Measurements from ENCODE around the gene GRIK1. TPM values are rescaled to one million over a fixed set of nuclear protein-coding genes. Genes with fewer than 3 reads are reported as not detected.

GRIK1 gene
- total RNA-seq, 1 experiment from 2014 or later = not detected

GRCh38 chr21:29851611-29852010 lies 88.2 kb downstream of the GRIK1 start:
- Histone ChIP-seq H2AFZ (no peak overlapping the region), H3K79me2 (ENCODE audit: low read depth) (no peaks in the 10 kb centered on the region), H3K9me2 (ENCODE audit: insufficient read depth) (no peaks in the 10 kb centered on the region), H3K27me3 (ENCODE audit: insufficient read depth, low read depth) (no peaks in the 10 kb centered on the region), H3K36me3 (ENCODE audit: low read depth) (no peaks in the 10 kb centered on the region), H3K4me1 (replicated peaks; ENCODE audit: insufficient read depth) (no peaks in the 10 kb centered on the region), H3K27ac (no peak overlapping the region), H3F3A (ENCODE audit: insufficient read depth, low read depth) (no peaks in the 10 kb centered on the region), H3K4me3 (no peak overlapping the region), H3K4me2 (no peak overlapping the region), H4K20me1 (ENCODE audit: insufficient read depth) (no peaks in the 10 kb centered on the region), H3K9me3 (ENCODE audit: insufficient read depth, low read depth) (no peaks in the 10 kb centered on the region)
- ChIA-PET CTCF (no interaction called here), POLR2A (ENCODE audit: unreplicated experiment) (no interaction called here)
- DNase-seq = no peak
- TF ChIP-seq EZH2 (IDR thresholded peaks at IDR 0.05; ENCODE audit: low read depth) (no peak), CTCF (conservative IDR thresholded peaks at IDR 0.05) (no peak)
- intact Hi-C loops (cut with micrococcal nuclease; ENCODE audit: unreplicated experiment) = no loop called here
- BruUV-seq (replicated peaks) = no TSS peak

GRCh38 chr21:29849735-29850176 lies 90.0 kb downstream of the GRIK1 start:
- Histone ChIP-seq H3K4me2 (no peak overlapping the region), H4K20me1 (ENCODE audit: insufficient read depth) (no peaks in the 10 kb centered on the region), H3K36me3 (ENCODE audit: low read depth) (no peaks in the 10 kb centered on the region), H3K9me3 (ENCODE audit: insufficient read depth, low read depth) (no peaks in the 10 kb centered on the region), H3K9me2 (ENCODE audit: insufficient read depth) (no peaks in the 10 kb centered on the region), H2AFZ (no peak overlapping the region), H3K27me3 (ENCODE audit: insufficient read depth, low read depth) (no peaks in the 10 kb centered on the region), H3K27ac (no peak overlapping the region), H3K4me3 (no peak overlapping the region), H3F3A (ENCODE audit: insufficient read depth, low read depth) (no peaks in the 10 kb centered on the region), H3K79me2 (ENCODE audit: low read depth) (no peaks in the 10 kb centered on the region), H3K4me1 (replicated peaks; ENCODE audit: insufficient read depth) (no peaks in the 10 kb centered on the region)
- DNase-seq = peak in 1 of 2 experiments; percentile 22
- BruUV-seq (replicated peaks) = no TSS peak
- ChIA-PET POLR2A (ENCODE audit: unreplicated experiment) (interaction anchor here (0.5 kb wide), 1 partner anchor 392 kb away, joined by 9 read pairs; no protein-coding TSS in a partner anchor), CTCF (interaction anchor here (0.8 kb wide), 1 partner anchor 47 kb away, joined by 3 read pairs; no protein-coding TSS in a partner anchor)
- peak; percentile 75 for TF ChIP-seq CTCF (conservative IDR thresholded peaks at IDR 0.05)
- no peak for TF ChIP-seq EZH2 (IDR thresholded peaks at IDR 0.05; ENCODE audit: low read depth)
- intact Hi-C loops (cut with micrococcal nuclease; ENCODE audit: unreplicated experiment) = loop anchor here (1.0 to 2.0 kb wide), 2 partner anchors 373 to 759 kb away; no protein-coding TSS in a partner anchor

- CTCF ChIA-PET = no interaction called here
These were observed 96.0 kb downstream of the GRIK1 start for GRCh38 chr21:29843804-29844203.

More at GRCh38 chr21:29843804-29844203, 96.0 kb downstream of the GRIK1 start:
- no peak for DNase-seq
- no TSS peak for BruUV-seq (replicated peaks)
- Histone ChIP-seq H3F3A (ENCODE audit: insufficient read depth, low read depth) (no peaks in the 10 kb centered on the region), H3K9me2 (ENCODE audit: insufficient read depth) (no peaks in the 10 kb centered on the region), H3K27me3 (ENCODE audit: insufficient read depth, low read depth) (no peaks in the 10 kb centered on the region), H3K36me3 (ENCODE audit: low read depth) (no peaks in the 10 kb centered on the region), H3K9me3 (ENCODE audit: insufficient read depth, low read depth) (no peaks in the 10 kb centered on the region), H2AFZ (no peak overlapping the region), H4K20me1 (ENCODE audit: insufficient read depth) (no peaks in the 10 kb centered on the region), H3K4me2 (no peak overlapping the region), H3K4me3 (no peak overlapping the region), H3K27ac (no peak overlapping the region), H3K79me2 (ENCODE audit: low read depth) (no peaks in the 10 kb centered on the region), H3K4me1 (replicated peaks; ENCODE audit: insufficient read depth) (no peaks in the 10 kb centered on the region)
- POLR2A ChIA-PET (ENCODE audit: unreplicated experiment) = no interaction called here
- TF ChIP-seq CTCF (conservative IDR thresholded peaks at IDR 0.05) = no peak
- TF ChIP-seq EZH2 (IDR thresholded peaks at IDR 0.05; ENCODE audit: low read depth) = no peak
- intact Hi-C loops (cut with micrococcal nuclease; ENCODE audit: unreplicated experiment) = no loop called here

All from PC-9 (cell line).